Bronchial epithelial cell (primary cell): ENCODE results near the gene TCAIM. TPM values are rescaled to one million over a fixed set of nuclear protein-coding genes. Genes with fewer than 3 reads are reported as not detected.

Experiments
- DNase-seq: peaks from one replicate; pipeline ENCODE4 v3.0.0-alpha.2; 2010; ENCODE audit warnings: low read depth
- FAIRE-seq: peaks from 2 replicates; lab custom pipeline; 2011; peaks lifted over from hg19 to GRCh38; lab: Jason Lieb, UNC
- H3K27me3 ChIP-seq: 2 replicates; pipeline ENCODE4 v1.5.1; 2011; ENCODE audit warnings: low read length; ENCODE audit not compliant: control insufficient read depth, insufficient read depth
- H3K36me3 ChIP-seq: 2 replicates; pipeline ENCODE4 v1.5.1; 2011; ENCODE audit warnings: low read length; ENCODE audit not compliant: control insufficient read depth, insufficient read depth
- H3K4me3 ChIP-seq: 2 replicates; pipeline ENCODE4 v1.5.1; 2011; ENCODE audit warnings: mild to moderate bottlenecking, low read depth, low read length, control low read depth
- CTCF ChIP-seq: IDR thresholded peaks from 2 replicates; pipeline ENCODE4 v1.5.1; 2011; ENCODE audit warnings: mild to moderate bottlenecking, moderate library complexity, low read length, control low read depth, inconsistent platforms; ENCODE audit not compliant: insufficient read depth, severe bottlenecking
- total RNA-seq: library from RNA; depleted of rRNA; stranded (reverse); fragments of >200 nt; gene quantifications from 2 replicates; pipeline ENCODE4 v1.2.1, GENCODE V29; 2014

TCAIM gene
- total RNA-seq, 1 donor from 2014 or later = 32.9 TPM

GRCh38 chr3:44348993-44349392 lies 10.4 kb downstream of the TCAIM start:
- H3K36me3 ChIP-seq = peaks cover 2% of the 10 kb centered on the region
- no peak for FAIRE-seq

GRCh38 chr3:44353355-44353924 lies 14.9 kb downstream of the TCAIM start:
- no peak for DNase-seq
- FAIRE-seq = no peak
- peaks cover 3% of the 10 kb centered on the region for H3K36me3 ChIP-seq
- no peak for TF ChIP-seq CTCF
- no peak overlapping the region for H3K4me3 ChIP-seq
- H3K27me3 ChIP-seq = no peaks in the 10 kb centered on the region

More at GRCh38 chr3:44348993-44349392, 10.4 kb downstream of the TCAIM start:
- no peak overlapping the region for H3K4me3 ChIP-seq
- H3K27me3 ChIP-seq = no peaks in the 10 kb centered on the region
- TF ChIP-seq CTCF = no peak
- no peak for DNase-seq

GRCh38 chr3:44355362-44356033 lies 16.9 kb downstream of the TCAIM start:
- FAIRE-seq = no peak
- Histone ChIP-seq H3K36me3 (peaks cover 4% of the 10 kb centered on the region), H3K27me3 (no peaks in the 10 kb centered on the region), H3K4me3 (no peak overlapping the region)
- peak; percentile 71 for DNase-seq
- TF ChIP-seq CTCF = no peak

- Histone ChIP-seq H3K4me3 (no peak overlapping the region), H3K36me3 (peaks cover 2% of the 10 kb centered on the region), H3K27me3 (no peaks in the 10 kb centered on the region)
- FAIRE-seq = no peak
- TF ChIP-seq CTCF = no peak
- no peak for DNase-seq
These were observed 20.7 kb downstream of the TCAIM start for GRCh38 chr3:44359146-44359751.

DNA sequence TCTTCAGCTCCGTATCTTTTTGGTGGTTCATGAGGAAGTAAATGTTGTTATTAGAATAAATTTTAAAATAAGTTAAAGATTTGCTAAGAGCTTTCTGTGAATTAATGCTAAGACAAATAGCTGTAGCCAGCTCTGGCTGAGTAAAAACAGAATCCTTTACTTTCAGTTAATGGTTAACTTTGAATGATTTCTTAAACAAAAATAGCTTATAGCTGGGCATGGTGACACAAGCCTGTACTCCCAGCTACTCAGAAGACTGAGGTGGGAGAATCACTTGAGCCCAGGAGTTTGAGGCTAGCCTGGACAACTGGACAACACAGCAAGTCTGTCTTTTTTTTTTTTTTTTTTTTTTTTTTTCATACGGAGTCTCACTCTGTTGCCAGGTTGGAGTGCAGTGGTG lies 25.0 kb downstream of the TCAIM start:
- DNase-seq (no peak), FAIRE-seq (no peak)
- H3K36me3 ChIP-seq = peaks cover 1% of the 10 kb centered on the region
- no peak overlapping the region for H3K4me3 ChIP-seq
- no peak for TF ChIP-seq CTCF
- no peaks in the 10 kb centered on the region for H3K27me3 ChIP-seq
